SK-N-SH (cell line): Measurements from ENCODE around the gene YPEL3. TPM values are rescaled to one million over a fixed set of nuclear protein-coding genes. Genes with fewer than 3 reads are reported as not detected.

Experiments used
- CTCF ChIA-PET: fragments of 300-600, 350-600 bp; formaldehyde crosslinking; extraction: SDS; loops from one replicate; lab custom pipeline; 2021; lab: Yijun Ruan, JAX
- POLR2A ChIA-PET: fragments of 350-600 bp; sonication (Branson Sonifier 250); formaldehyde crosslinking; extraction: SDS; loops from one replicate; lab custom pipeline; 2020; ENCODE audit warnings: antibody characterized with exemption, inconsistent platforms; lab: Yijun Ruan, JAX
- DNase-seq: peaks from one replicate; pipeline ENCODE4 v3.0.0; 2012
- H2AFZ ChIP-seq: fragments of 200-600 bp; sonication (generic); 2 replicates; pipeline ENCODE4 v1.8.1; 2016; ENCODE audit warnings: antibody characterized with exemption, mild to moderate bottlenecking, low read depth
- H3F3A ChIP-seq: fragments of 200-600 bp; sonication (generic); replicated peaks from 2 replicates; pipeline ENCODE3; 2016; ENCODE audit warnings: antibody characterized with exemption, mild to moderate bottlenecking; ENCODE audit not compliant: insufficient read depth
- H3K27ac ChIP-seq, 2 experiments: fragments of 200-500 bp in 1 of 2; fragments of 200-600 bp in 1 of 2; sonication (Bioruptor generic) in 1 of 2; sonication (generic), shearing (Covaris generic) in 1 of 2; 2 replicates each; pipeline versions ENCODE4 v1.5.1 to v1.6.1; 2014 to 2016; ENCODE audit warnings: low read depth in 2 of 2, inconsistent platforms in 1 of 2, low read length in 1 of 2, mild to moderate bottlenecking in 1 of 2, mixed read lengths in 1 of 2
- H3K27me3 ChIP-seq: fragments of 200-600 bp; sonication (generic), shearing (Covaris generic); 2 replicates; pipeline ENCODE4 v1.6.1; 2016; ENCODE audit warnings: mixed run types; ENCODE audit not compliant: insufficient read depth
- H3K36me3 ChIP-seq, 2 experiments: fragments of 200-500 bp in 1 of 2; fragments of 200-600 bp in 1 of 2; sonication (Bioruptor generic) in 1 of 2; sonication (generic) in 1 of 2; replicated peaks in 1 of 2; 2 replicates each; pipeline versions ENCODE3 to v1.5.1; 2014 to 2016; ENCODE audit warnings: low read length in 1 of 2, mild to moderate bottlenecking in 1 of 2; ENCODE audit not compliant: insufficient read depth in 2 of 2, control insufficient read depth in 1 of 2
- H3K4me1 ChIP-seq, 2 experiments: fragments of 200-500 bp in 1 of 2; fragments of 200-600 bp in 1 of 2; sonication (Bioruptor generic) in 1 of 2; sonication (generic), shearing (Covaris generic) in 1 of 2; 2 replicates each; pipeline versions ENCODE4 v1.5.1 to v1.6.1; 2014 to 2016; ENCODE audit warnings: low read depth in 1 of 2, low read length in 1 of 2, mixed run types in 1 of 2; ENCODE audit not compliant: insufficient read depth in 2 of 2, control insufficient read depth in 1 of 2
- H3K4me2 ChIP-seq: fragments of 200-600 bp; sonication (generic), shearing (Covaris generic); 2 replicates; pipeline ENCODE4 v1.6.1; 2017; ENCODE audit warnings: mixed run types
- H3K4me3 ChIP-seq, 2 experiments: fragments of 200-500 bp in 1 of 2; fragments of 200-600 bp in 1 of 2; sonication (Bioruptor generic) in 1 of 2; sonication (generic), shearing (Covaris generic) in 1 of 2; 2 replicates each; pipeline versions ENCODE4 v1.5.1 to v1.8.1; 2014 to 2016; ENCODE audit warnings: low read depth in 2 of 2, inconsistent platforms in 1 of 2, low read length in 1 of 2, mild to moderate bottlenecking in 1 of 2, mixed read lengths in 1 of 2, moderate library complexity in 1 of 2
- H3K79me2 ChIP-seq: fragments of 200-600 bp; sonication (generic); 2 replicates; pipeline ENCODE4 v1.8.1; 2017; ENCODE audit warnings: mild to moderate bottlenecking; ENCODE audit not compliant: insufficient read depth
- H3K9ac ChIP-seq: fragments of 200-600 bp; sonication (generic); 2 replicates; pipeline ENCODE4 v1.6.1; 2017; ENCODE audit warnings: mixed run types
- H3K9me2 ChIP-seq: fragments of 200-600 bp; sonication (generic); 2 replicates; pipeline ENCODE4 v1.6.1; 2017; ENCODE audit warnings: mixed run types
- H3K9me3 ChIP-seq: fragments of 200-600 bp; sonication (generic); 2 replicates; pipeline ENCODE4 v1.6.1; 2017; ENCODE audit warnings: mixed run types, mild to moderate bottlenecking, moderate library complexity
- H4K20me1 ChIP-seq: fragments of 200-600 bp; sonication (generic); 2 replicates; pipeline ENCODE4 v1.6.1; 2017; ENCODE audit warnings: mild to moderate bottlenecking, mixed run types; ENCODE audit not compliant: insufficient read depth
- CHD2 ChIP-seq: fragments of 150-350 bp; IDR thresholded peaks from 2 replicates; pipeline ENCODE4 v1.6.1; 2018; ENCODE audit warnings: low read length; ENCODE audit not compliant: partially characterized antibody
- EZH2phosphoT487 ChIP-seq: fragments of 200-600 bp; sonication (generic); IDR thresholded peaks from 2 replicates; pipeline ENCODE4 v1.6.1; 2017; ENCODE audit warnings: low read depth, mixed run types, mild to moderate bottlenecking, antibody characterized with exemption, moderate library complexity, borderline replicate concordance
- GATA2 ChIP-seq: sonication (generic); formaldehyde crosslinking; IDR thresholded peaks from 2 replicates; pipeline ENCODE4 v1.5.0; 2020; ENCODE audit warnings: mild to moderate bottlenecking, missing genetic modification reagents
- MEF2A ChIP-seq: IDR thresholded peaks from 2 replicates; pipeline ENCODE4 v1.4.0; 2012; ENCODE audit warnings: low read depth, borderline replicate concordance
- RXRA ChIP-seq: IDR thresholded peaks from 2 replicates; pipeline ENCODE4 v1.4.0; 2012; ENCODE audit warnings: low read depth, mild to moderate bottlenecking, borderline replicate concordance
- TEAD4 ChIP-seq: IDR thresholded peaks from 2 replicates; pipeline ENCODE4 v1.4.0; 2012; ENCODE audit warnings: mild to moderate bottlenecking, borderline replicate concordance; ENCODE audit not compliant: insufficient read depth
- WGBS: methylation state at CpG from one replicate; pipeline ENCODE4 v1.1.6; 2017; ENCODE audit warnings: low lambda C conversion rate; 5-methylcytosine and 5-hydroxymethylcytosine counted together
- polyA plus RNA-seq, 3 experiments: library from polyadenylated mRNA; depleted of rRNA; stranded (reverse); fragments of >200 nt; gene quantifications; 2 replicates each; pipeline ENCODE4 v1.2.3, GENCODE V29; 2012
- TF ChIP-seq, protein P1 (sequence below): fragments of 200-600 bp; sonication (generic); IDR thresholded peaks from 2 replicates; pipeline ENCODE4 v1.6.1; 2017; ENCODE audit warnings: antibody characterized with exemption, mild to moderate bottlenecking, moderate library complexity
- TF ChIP-seq, protein P2 (sequence below): IDR thresholded peaks from 2 replicates; pipeline ENCODE4 v1.4.0; 2012; ENCODE audit warnings: low read depth
- TF ChIP-seq, protein P3 (sequence below): fragments of 150-350 bp; IDR thresholded peaks from 2 replicates; pipeline ENCODE4 v1.6.1; 2017; ENCODE audit warnings: antibody characterized with exemption, low read length, low read depth, borderline replicate concordance
- TF ChIP-seq, protein P4 (sequence below): fragments of 150-350 bp; IDR thresholded peaks from 2 replicates; pipeline ENCODE4 v1.6.1; 2016; ENCODE audit warnings: mild to moderate bottlenecking, low read depth, low read length

Gene YPEL3
- polyA plus RNA-seq, 1 of the 3 experiments (the other 2 are of a cell fraction): 36.6 TPM

DNA sequence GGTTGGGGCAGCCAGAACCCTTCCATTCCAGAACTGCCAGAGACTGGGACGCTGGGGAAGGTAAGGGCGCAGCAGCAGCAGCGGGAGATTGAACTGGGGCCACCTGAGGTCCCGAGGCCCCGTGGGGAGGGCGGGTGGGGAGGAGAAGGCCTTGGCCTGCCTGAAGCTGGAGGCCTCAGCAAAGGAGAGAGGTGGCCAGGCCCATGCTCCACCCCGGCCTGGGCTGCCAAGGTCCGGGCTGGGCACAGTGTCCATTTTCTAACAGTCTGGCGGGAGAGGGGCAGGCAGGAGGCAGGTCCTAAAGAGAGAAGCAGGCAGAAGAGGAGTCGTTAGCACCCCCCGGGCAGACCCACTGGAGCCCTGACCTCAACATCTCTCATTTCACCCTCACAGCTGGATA lies 18.4 kb upstream of the YPEL3 start (continued):
- TF ChIP-seq CHD2: no peak
- TF ChIP-seq, protein P1, sequence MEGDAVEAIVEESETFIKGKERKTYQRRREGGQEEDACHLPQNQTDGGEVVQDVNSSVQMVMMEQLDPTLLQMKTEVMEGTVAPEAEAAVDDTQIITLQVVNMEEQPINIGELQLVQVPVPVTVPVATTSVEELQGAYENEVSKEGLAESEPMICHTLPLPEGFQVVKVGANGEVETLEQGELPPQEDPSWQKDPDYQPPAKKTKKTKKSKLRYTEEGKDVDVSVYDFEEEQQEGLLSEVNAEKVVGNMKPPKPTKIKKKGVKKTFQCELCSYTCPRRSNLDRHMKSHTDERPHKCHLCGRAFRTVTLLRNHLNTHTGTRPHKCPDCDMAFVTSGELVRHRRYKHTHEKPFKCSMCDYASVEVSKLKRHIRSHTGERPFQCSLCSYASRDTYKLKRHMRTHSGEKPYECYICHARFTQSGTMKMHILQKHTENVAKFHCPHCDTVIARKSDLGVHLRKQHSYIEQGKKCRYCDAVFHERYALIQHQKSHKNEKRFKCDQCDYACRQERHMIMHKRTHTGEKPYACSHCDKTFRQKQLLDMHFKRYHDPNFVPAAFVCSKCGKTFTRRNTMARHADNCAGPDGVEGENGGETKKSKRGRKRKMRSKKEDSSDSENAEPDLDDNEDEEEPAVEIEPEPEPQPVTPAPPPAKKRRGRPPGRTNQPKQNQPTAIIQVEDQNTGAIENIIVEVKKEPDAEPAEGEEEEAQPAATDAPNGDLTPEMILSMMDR: no peak

DNA sequence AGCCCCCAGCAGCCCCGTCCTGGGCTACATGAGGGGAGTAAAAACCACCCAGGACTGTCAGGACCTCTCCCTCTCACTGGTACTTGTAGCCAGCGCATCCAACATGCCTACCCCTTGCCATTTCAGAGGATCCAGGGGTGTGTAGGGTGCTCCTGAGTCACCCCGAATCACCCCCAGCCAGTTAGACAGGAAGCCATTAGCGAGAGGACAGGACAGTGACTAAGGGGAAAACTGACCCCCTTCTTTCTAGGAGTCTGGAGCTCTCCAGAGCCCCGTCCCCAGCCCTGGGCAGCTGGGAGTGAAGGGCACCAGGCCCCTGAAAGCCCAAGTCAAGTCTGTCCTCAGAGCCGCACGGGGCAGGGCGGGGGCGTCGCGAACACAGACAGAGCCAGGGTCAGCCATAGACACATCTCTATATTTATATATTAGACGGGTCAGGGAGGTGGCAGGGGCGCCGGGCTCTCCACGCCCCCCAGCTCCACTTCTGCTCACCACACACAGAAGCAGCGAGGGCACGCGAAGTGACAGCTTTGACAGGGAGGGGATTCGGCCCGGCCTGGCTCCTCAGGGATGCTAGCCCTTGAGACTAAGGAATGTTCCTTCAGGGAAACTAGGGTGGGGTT lies 17.8 kb upstream of the YPEL3 start:
- Histone ChIP-seq H3K9me2 (no peaks in the 10 kb centered on the region), H3K9me3 (no peaks in the 10 kb centered on the region), H3K79me2 (no peaks in the 10 kb centered on the region), H3K4me3 (no peak overlapping the region), H2AFZ (no peak overlapping the region), H3K4me1 (peaks cover 5 to 6% of the 10 kb centered on the region in 2 experiments; a peak in 1 of 4 replicates), H3K4me2 (no peak overlapping the region), H4K20me1 (no peaks in the 10 kb centered on the region), H3F3A (peaks cover 2% of the 10 kb centered on the region), H3K36me3 (peaks cover 3 to 6% of the 10 kb centered on the region in 2 experiments), H3K9ac (no peak overlapping the region)
- DNase-seq: no peak
- CTCF ChIA-PET: interaction anchor here (1.0 to 6.1 kb wide), 9 partner anchors 8 to 62 kb away, joined by 3 to 49 read pairs (median 10); partner anchors contain the start of genes ALDOA, TBX6 and YPEL3
- WGBS: 87% methylated on average over 18 of the region's 20 CpGs
- TF ChIP-seq, protein P2, sequence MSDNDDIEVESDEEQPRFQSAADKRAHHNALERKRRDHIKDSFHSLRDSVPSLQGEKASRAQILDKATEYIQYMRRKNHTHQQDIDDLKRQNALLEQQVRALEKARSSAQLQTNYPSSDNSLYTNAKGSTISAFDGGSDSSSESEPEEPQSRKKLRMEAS: no peak
- TF ChIP-seq, all 33 proteins: peak for 0
- POLR2A ChIA-PET: no interaction called here
- no peak overlapping the region for H3K27ac ChIP-seq
- H3K27me3 ChIP-seq: no peaks in the 10 kb centered on the region

DNA sequence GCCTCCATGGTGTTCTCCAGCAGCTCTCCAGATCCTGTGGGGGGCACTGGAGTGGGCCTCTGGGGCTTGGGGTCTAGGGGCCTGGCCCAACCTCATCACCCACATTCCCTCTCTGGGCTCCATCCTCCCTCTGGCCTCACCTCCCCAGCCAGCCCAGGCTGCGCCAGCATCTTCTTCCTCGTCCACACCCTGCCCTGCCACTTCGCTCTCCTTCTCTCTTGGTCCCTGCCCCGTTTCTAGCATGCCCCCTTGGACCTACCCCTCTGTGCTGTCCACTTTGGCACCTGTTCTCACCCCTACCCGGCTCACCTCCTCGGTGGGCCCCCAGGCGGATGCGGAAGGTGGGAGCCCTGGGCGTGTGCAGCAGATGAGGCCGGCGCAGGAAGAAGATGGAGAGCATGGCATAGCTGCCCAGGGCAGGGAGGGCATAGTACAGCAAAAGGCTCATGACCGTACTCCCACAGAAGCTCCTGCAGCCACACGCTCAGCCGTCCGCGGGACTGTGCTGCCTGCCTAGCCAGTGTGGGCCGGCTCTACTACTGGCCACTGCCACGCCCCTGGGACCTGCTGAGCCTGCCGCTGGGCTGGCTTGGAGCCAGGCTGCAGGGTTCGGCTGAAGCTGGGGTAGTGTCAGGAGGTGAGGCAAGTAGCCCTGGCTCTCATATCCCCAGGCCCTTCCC lies 17.2 kb upstream of the YPEL3 start, which contains the start of gene GDPD3:
Gene GDPD3 (minus strand): TSS at position 507 of the 680 bp plus-strand sequence. CDS start 59 bp downstream, at position 448.
- H3K9me2 ChIP-seq: no peaks in the 10 kb centered on the region
- DNase-seq: no peak
- H3K27me3 ChIP-seq: no peaks in the 10 kb centered on the region
- H3K36me3 ChIP-seq: peaks cover 3 to 6% of the 10 kb centered on the region in 2 experiments
- POLR2A ChIA-PET: no interaction called here
- no peaks in the 10 kb centered on the region for H4K20me1 ChIP-seq
- no peak within 1 kb of the TSS for H3K9ac ChIP-seq
- H3K79me2 ChIP-seq: no peaks in the 10 kb centered on the region
- 87% methylated on average over 17 of the region's 20 CpGs for WGBS
- TF ChIP-seq GATA2 (CRISPR knock-in tag) (no peak), TEAD4 (no peak), MEF2A (no peak), EZH2phosphoT487 (no peak), RXRA (no peak)
- TF ChIP-seq, protein P3, sequence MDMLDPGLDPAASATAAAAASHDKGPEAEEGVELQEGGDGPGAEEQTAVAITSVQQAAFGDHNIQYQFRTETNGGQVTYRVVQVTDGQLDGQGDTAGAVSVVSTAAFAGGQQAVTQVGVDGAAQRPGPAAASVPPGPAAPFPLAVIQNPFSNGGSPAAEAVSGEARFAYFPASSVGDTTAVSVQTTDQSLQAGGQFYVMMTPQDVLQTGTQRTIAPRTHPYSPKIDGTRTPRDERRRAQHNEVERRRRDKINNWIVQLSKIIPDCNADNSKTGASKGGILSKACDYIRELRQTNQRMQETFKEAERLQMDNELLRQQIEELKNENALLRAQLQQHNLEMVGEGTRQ: no peak
- TF ChIP-seq, protein P4, sequence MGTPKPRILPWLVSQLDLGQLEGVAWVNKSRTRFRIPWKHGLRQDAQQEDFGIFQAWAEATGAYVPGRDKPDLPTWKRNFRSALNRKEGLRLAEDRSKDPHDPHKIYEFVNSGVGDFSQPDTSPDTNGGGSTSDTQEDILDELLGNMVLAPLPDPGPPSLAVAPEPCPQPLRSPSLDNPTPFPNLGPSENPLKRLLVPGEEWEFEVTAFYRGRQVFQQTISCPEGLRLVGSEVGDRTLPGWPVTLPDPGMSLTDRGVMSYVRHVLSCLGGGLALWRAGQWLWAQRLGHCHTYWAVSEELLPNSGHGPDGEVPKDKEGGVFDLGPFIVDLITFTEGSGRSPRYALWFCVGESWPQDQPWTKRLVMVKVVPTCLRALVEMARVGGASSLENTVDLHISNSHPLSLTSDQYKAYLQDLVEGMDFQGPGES: no peak
- TF ChIP-seq, all 33 proteins: peak for 0
- Histone ChIP-seq H3K4me3 (no peak within 1 kb of the TSS), H3K4me2 (no peak within 1 kb of the TSS), H3F3A (peaks cover 2% of the 10 kb centered on the region), H3K9me3 (no peaks in the 10 kb centered on the region), H2AFZ (no peak within 1 kb of the TSS), H3K4me1 (peaks cover 5 to 6% of the 10 kb centered on the region in 2 experiments; a peak in 1 of 4 replicates), H3K27ac (no peak within 1 kb of the TSS)
- CTCF ChIA-PET: interaction anchor here (0.6 to 6.1 kb wide), 14 partner anchors 8 to 71 kb away, joined by 3 to 49 read pairs (median 6); partner anchors contain the start of genes ALDOA, MAPK3, TBX6 and YPEL3
